Prostate gland (tissue), 2 donors: ENCODE results near the gene SLC16A9.

Source experiments
- CTCF ChIP-seq, 4 experiments: fragments of 200-600 bp in 2 of 4; fragments of 450-650 bp in 2 of 4; sonication (generic) in 2 of 4; IDR thresholded peaks; 1 replicate in 3 of 4; 2 replicates in 1 of 4; pipeline ENCODE4 v1.5.1; 2016 to 2019; ENCODE audit warnings: antibody characterized with exemption in 4 of 4, mild to moderate bottlenecking in 2 of 4, moderate library complexity in 2 of 4
- POLR2AphosphoS5 ChIP-seq: sonication (generic); formaldehyde crosslinking; IDR thresholded peaks from one replicate; pipeline ENCODE4 v1.6.1; 2017; ENCODE audit warnings: antibody characterized with exemption

GRCh38 chr10:59708816-59709394 is 745 bp downstream of the SLC16A9 start:
- TF ChIP-seq CTCF (IDR thresholded peaks at IDR 0.05) (no peak), POLR2AphosphoS5 (no peak)
